ENCODE results near the gene CDCP1. TPM values are rescaled to one million over a fixed set of nuclear protein-coding genes. Genes with fewer than 3 reads are reported as not detected.

CDCP1 gene
- total RNA-seq, 1 experiment from 2014 or later = 85.0 TPM

Other genes with a start within 250 kb of the CDCP1 start
- gene ZDHHC3, start 170.2 kb downstream of the CDCP1 start, total RNA-seq (2021) = 107 and 118 TPM in 2 replicates
- 56.2 and 58.0 TPM in 2 replicates for gene EXOSC7, start 170.1 kb downstream of the CDCP1 start, total RNA-seq (2021)
- gene CLEC3B, start 120.1 kb downstream of the CDCP1 start, total RNA-seq (2021) = not detected in 2 replicates
- 7.5 and 11.9 TPM in 2 replicates for gene TMEM158, start 79.9 kb upstream of the CDCP1 start, total RNA-seq (2021)
- 16.8 and 23.8 TPM in 2 replicates for gene LARS2, start 242.2 kb upstream of the CDCP1 start, total RNA-seq (2021)

Measured in PC-9 (cell line).